ENCODE results near the gene TNS3. TPM values are rescaled to one million over a fixed set of nuclear protein-coding genes. Genes with fewer than 3 reads are reported as not detected.

The TNS3 gene
- total RNA-seq, 1 donor from 2014 or later: 41.2 TPM

DNA sequence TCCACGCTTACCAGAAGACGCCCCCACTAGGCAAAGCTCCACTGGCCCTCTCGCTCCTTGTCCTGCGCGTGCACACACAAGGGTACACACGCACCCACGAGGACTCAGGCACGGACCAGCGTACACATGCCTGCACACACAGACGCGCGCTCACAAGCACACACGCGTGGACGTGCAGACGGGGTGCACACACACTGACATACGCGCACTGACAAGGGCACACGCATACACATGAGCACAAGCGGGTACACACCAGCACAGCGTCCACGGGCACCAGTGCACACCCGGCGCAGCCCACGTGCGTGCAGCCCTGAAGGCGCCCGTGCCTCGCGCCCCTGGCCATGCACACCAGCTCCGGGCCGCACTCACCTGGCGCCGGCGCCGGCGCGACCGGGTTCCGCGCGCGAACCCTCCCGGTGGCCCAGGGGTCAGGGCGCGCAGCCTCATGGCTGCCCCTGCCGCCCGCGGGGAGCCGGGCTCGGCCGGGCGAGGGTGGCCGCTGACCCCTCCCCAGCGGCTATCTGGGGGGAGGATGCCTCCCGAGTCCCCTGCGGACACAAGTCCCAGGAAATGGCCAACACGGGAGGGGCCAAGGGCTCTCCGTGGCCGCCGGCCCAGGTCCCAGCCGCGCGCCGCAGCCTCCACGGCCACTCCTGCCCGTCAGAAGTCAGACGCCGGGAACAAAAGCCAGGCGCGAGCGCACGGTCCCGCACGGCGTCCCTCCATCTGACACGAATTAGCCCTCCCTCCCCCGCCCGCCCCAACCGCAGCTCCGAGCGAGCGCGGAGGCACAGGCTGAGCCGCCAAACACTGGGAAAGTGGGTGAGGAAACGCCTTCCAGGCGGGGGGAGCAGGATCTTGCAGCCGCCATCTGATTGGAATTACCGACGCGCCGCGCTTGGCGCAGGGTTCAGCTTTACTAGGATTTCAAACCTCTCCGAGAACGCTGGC lies 45.0 kb downstream of the TNS3 start:
- Histone ChIP-seq H3K27me3 (ENCODE audit: control insufficient read depth, insufficient read depth, low read length) (no peaks in the 10 kb centered on the region), H3K4me3 (ENCODE audit: low read depth, low read length) (peak overlapping the region; percentile 54), H3K36me3 (ENCODE audit: control insufficient read depth, insufficient read depth, low read length) (no peaks in the 10 kb centered on the region)
- TF ChIP-seq, protein P1, sequence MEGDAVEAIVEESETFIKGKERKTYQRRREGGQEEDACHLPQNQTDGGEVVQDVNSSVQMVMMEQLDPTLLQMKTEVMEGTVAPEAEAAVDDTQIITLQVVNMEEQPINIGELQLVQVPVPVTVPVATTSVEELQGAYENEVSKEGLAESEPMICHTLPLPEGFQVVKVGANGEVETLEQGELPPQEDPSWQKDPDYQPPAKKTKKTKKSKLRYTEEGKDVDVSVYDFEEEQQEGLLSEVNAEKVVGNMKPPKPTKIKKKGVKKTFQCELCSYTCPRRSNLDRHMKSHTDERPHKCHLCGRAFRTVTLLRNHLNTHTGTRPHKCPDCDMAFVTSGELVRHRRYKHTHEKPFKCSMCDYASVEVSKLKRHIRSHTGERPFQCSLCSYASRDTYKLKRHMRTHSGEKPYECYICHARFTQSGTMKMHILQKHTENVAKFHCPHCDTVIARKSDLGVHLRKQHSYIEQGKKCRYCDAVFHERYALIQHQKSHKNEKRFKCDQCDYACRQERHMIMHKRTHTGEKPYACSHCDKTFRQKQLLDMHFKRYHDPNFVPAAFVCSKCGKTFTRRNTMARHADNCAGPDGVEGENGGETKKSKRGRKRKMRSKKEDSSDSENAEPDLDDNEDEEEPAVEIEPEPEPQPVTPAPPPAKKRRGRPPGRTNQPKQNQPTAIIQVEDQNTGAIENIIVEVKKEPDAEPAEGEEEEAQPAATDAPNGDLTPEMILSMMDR (IDR thresholded peaks at IDR 0.05; ENCODE audit: insufficient read depth, low read length, poor library complexity, severe bottlenecking): no peak
- no peak for DNase-seq (ENCODE audit: low read depth)

DNA sequence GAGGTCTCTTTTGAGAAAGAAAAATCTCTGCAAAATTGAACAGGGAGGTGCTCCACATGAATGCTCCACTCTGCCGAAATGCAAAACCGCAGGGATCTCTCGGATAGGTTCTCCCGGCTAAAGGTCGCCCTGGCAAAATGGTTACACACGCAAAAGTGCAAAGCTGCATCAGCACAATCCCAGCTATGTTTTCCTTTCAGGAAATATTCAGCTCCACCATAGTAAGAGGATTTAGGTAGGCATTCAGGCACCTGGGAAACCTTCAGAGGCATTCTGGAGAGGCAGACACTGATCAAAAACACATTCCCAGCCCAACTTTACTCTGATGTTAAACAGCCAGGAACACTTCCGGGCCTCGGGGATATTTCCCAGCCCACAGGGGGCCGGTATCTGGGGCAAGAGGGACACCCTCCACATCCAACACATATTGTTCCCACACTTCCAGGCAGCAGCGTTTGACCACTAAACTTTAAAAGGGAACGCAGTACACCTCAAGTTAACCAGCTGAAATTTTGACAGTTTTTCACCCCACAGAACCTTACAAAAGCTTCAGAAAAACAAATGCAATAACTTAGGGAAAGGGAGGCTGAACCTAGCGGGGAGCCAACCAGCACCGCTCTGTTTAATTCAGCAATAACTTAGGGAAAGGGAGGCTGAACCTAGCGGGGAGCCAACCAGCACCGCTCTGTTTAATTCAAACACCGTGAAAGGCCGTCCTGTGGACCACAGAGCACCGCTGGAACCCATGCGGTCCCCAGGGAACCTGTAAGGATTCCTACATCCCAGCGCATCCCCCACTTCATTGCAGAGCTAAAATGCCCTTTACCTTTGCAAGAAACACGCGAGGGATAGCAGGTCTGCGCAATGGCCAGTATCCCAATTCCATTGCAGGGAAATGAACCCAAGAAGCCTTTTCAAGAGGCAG lies 45.9 kb downstream of the TNS3 start:
- TF ChIP-seq, protein P1 (IDR thresholded peaks at IDR 0.05; ENCODE audit: insufficient read depth, low read length, poor library complexity, severe bottlenecking): no peak
- H3K4me3 ChIP-seq (ENCODE audit: low read depth, low read length): peak overlapping the region; percentile 54
- no peaks in the 10 kb centered on the region for H3K27me3 ChIP-seq (ENCODE audit: control insufficient read depth, insufficient read depth, low read length)

DNA sequence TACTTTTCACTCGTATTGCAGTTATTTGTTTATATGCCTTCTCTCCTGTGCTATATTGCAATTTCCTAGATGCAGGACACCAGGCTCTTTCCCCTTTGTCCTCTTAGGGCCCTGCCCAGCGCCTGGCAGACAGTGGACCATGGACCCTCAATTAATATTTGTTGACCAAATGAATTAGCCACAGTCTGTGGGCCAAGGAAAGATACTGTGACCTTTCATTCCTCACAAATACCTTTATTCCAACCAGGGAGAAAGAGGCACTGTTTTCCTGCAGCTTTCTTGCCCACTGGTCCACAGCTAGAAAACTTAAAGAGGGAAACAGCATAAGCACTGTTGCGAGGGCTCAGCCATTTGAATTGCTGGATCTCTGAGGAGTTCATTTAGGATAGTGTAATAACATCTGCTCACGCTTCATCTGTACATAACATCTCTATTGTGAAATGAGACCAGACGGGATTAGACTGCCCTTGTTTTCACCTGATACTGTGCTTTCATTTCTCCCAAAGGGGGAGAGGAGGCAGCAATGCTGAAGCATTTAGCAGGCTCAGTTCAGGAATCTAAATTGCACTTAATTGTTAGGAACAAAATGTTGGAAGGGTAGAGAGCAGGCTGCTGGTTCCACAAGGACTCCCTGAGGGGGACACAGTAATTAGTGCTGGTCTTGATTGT lies 46.7 kb downstream of the TNS3 start:
- no peaks in the 10 kb centered on the region for H3K27me3 ChIP-seq (ENCODE audit: control insufficient read depth, insufficient read depth, low read length)
- TF ChIP-seq, protein P1 (IDR thresholded peaks at IDR 0.05; ENCODE audit: insufficient read depth, low read length, poor library complexity, severe bottlenecking): no peak
- H3K4me3 ChIP-seq (ENCODE audit: low read depth, low read length): no peak overlapping the region
- DNase-seq (ENCODE audit: low read depth): no peak
- no peaks in the 10 kb centered on the region for H3K36me3 ChIP-seq (ENCODE audit: control insufficient read depth, insufficient read depth, low read length)

More for the DNA sequence above, 45.9 kb downstream of the TNS3 start:
- no peak for DNase-seq (ENCODE audit: low read depth)
- no peaks in the 10 kb centered on the region for H3K36me3 ChIP-seq (ENCODE audit: control insufficient read depth, insufficient read depth, low read length)

DNA sequence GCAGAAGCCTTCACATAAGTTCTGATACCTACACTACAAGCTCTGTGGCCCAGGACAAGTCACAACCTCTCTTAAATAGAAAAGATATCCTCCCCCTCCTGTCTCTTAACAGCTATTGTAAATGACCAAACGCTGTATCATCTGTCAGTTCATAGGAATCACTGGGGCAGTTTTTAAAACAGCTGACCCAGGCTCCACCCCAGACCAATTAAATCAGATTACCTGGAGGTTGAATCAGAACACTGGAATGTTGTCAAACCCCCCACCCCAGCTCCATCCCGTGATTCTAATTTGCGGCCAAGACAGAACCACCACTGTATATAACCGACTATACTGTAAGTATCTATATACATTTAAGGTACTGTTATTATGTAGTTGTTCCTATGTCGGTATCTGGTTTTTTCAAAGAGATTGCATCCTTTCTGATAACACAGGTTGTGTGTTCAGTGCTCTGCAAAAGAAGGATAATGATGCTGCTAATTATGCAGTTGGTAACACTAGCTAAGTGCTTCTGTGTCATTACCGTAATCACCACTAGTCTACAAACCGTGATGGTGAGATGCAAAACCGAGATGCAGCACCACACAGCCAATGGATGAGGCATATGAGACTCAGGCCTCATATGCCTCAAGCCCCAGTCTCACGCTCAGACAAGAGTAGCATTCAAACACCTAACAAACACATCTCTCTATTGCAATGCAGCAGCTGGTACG lies 47.4 kb downstream of the TNS3 start:
- TF ChIP-seq, protein P1 (IDR thresholded peaks at IDR 0.05; ENCODE audit: insufficient read depth, low read length, poor library complexity, severe bottlenecking): peak; percentile 15
- H3K4me3 ChIP-seq (ENCODE audit: low read depth, low read length): no peak overlapping the region

More for the DNA sequence above, 47.4 kb downstream of the TNS3 start:
- peak; percentile 28 for DNase-seq (ENCODE audit: low read depth)
- H3K27me3 ChIP-seq (ENCODE audit: control insufficient read depth, insufficient read depth, low read length): no peaks in the 10 kb centered on the region
- H3K36me3 ChIP-seq (ENCODE audit: control insufficient read depth, insufficient read depth, low read length): no peaks in the 10 kb centered on the region
